Spleen (tissue), 7 donors: ENCODE results near the gene TCF12.

ENCODE experiments used
- POLR2A ChIP-seq, 3 donors: fragments of 450-650 bp; IDR thresholded peaks; one replicate each; pipeline ENCODE4 v1.5.1; 2017; ENCODE audit warnings: antibody characterized with exemption in 3 of 3, mild to moderate bottlenecking in 1 of 3
- POLR2AphosphoS5 ChIP-seq, 3 donors: sonication (generic); formaldehyde crosslinking; IDR thresholded peaks; one replicate each; pipeline ENCODE4 v1.5.1; 2017; ENCODE audit warnings: antibody characterized with exemption in 3 of 3
- TF ChIP-seq, protein P1 (sequence below), 11 experiments: fragments of 200-600 bp in 7 of 11; fragments of 450-650 bp in 4 of 11; sonication (generic) in 4 of 11; IDR thresholded peaks in 8 of 11; conservative IDR thresholded peaks in 3 of 11; 1 replicate in 7 of 11; 2 replicates in 4 of 11; pipeline versions ENCODE4 v1.4.0 to v1.8.0; 2016 to 2021; ENCODE audit warnings: antibody characterized with exemption in 11 of 11, inconsistent platforms in 4 of 11, mild to moderate bottlenecking in 1 of 11
- donor health status: DM: no; HTN: no; CAD: no; lungs with moderate emphysema.
- donor health status: DM: no; HTN: no; CAD: no.
- donor health status: DM: no; HTN: no; CAD: no.

DNA sequence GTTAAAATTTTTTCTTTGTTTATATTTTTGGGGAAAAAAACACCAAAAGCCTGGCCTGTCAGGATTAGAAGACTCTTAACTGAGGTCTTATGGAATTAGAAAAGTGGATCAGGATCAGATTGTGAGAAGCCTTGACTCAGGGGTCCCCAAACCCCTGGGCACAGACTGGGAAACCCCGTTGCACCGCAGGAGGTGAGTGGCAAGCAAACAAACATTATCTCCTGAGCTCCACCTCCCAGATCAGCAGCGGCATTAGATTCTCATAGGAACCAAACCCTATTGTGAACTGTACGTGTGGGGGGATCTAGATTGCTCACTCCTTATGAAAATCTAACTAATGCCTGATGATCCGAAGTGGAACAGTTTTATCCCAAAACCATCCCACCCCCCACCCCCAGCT lies 117.2 kb downstream of the TCF12 start:
- TF ChIP-seq POLR2A (IDR thresholded peaks at IDR 0.05) (no peak), POLR2AphosphoS5 (IDR thresholded peaks at IDR 0.05) (no peak)
- TF ChIP-seq, protein P1, sequence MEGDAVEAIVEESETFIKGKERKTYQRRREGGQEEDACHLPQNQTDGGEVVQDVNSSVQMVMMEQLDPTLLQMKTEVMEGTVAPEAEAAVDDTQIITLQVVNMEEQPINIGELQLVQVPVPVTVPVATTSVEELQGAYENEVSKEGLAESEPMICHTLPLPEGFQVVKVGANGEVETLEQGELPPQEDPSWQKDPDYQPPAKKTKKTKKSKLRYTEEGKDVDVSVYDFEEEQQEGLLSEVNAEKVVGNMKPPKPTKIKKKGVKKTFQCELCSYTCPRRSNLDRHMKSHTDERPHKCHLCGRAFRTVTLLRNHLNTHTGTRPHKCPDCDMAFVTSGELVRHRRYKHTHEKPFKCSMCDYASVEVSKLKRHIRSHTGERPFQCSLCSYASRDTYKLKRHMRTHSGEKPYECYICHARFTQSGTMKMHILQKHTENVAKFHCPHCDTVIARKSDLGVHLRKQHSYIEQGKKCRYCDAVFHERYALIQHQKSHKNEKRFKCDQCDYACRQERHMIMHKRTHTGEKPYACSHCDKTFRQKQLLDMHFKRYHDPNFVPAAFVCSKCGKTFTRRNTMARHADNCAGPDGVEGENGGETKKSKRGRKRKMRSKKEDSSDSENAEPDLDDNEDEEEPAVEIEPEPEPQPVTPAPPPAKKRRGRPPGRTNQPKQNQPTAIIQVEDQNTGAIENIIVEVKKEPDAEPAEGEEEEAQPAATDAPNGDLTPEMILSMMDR (IDR thresholded peaks at IDR 0.05 in 8 of 11, conservative IDR thresholded peaks at IDR 0.05 in 3 of 11) = no peak
